GM12891 (cell line): Measurements from ENCODE around the gene HS1BP3.
A peak's percentile ranks its signal among the peaks of the same experiment; 100 is the strongest.

Experiments
- DNase-seq: peaks from one replicate; pipeline ENCODE4 v3.0.0; 2011; ENCODE audit warnings: low spot score; ENCODE audit not compliant: insufficient read length
- FAIRE-seq: peaks from 2 replicates; lab custom pipeline; 2011; peaks lifted over from hg19 to GRCh38; lab: Jason Lieb, UNC
- PAX5 ChIP-seq: IDR thresholded peaks from 2 replicates; pipeline ENCODE4 v1.6.1; 2011; ENCODE audit warnings: low read length, moderate library complexity, mild to moderate bottlenecking; ENCODE audit not compliant: insufficient read depth, severe bottlenecking
- POLR2A ChIP-seq: IDR thresholded peaks from 2 replicates; pipeline ENCODE4 v1.6.1; 2011; ENCODE audit warnings: low read depth, low read length, control low read depth
- POLR2AphosphoS5 ChIP-seq: IDR thresholded peaks from 2 replicates; pipeline ENCODE4 v1.6.1; 2011; ENCODE audit warnings: low read depth, low read length, control low read depth
- POU2F2 ChIP-seq: IDR thresholded peaks from 2 replicates; pipeline ENCODE4 v1.6.1; 2011; ENCODE audit warnings: low read depth, mild to moderate bottlenecking, control low read depth, low read length, moderate library complexity
- SPI1 ChIP-seq: IDR thresholded peaks from 2 replicates; pipeline ENCODE4 v1.6.1; 2011; ENCODE audit warnings: low read depth, low read length, control low read depth
- TAF1 ChIP-seq: IDR thresholded peaks from 2 replicates; pipeline ENCODE4 v1.6.1; 2011; ENCODE audit warnings: low read depth, low read length, control low read depth

HS1BP3 gene

DNA sequence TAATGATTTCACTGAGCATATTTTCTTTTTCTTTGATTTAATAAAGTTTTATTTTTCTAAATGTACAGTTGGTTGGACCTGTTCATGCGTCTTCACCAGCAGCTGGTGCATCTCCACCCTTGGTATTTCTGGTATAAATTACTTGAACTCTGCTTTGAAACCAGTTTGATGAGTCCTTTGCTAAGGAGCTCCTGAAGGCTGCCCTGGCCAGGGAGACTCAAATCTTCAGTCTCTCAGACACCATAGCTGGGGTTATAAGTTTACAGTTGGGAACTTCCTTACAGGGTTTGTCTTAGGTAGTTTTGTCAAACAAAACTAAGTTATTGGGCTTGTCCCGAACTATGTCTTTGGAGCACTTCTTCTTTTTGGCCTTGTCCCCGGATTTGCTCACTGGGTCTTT is 44.7 kb downstream of the HS1BP3 start:
- TF ChIP-seq POLR2AphosphoS5 (no peak), SPI1 (0 out of 2 replicates have a peak, but pooled peaks have one; percentile 1)
- FAIRE-seq (no peak), DNase-seq (no peak)

DNA sequence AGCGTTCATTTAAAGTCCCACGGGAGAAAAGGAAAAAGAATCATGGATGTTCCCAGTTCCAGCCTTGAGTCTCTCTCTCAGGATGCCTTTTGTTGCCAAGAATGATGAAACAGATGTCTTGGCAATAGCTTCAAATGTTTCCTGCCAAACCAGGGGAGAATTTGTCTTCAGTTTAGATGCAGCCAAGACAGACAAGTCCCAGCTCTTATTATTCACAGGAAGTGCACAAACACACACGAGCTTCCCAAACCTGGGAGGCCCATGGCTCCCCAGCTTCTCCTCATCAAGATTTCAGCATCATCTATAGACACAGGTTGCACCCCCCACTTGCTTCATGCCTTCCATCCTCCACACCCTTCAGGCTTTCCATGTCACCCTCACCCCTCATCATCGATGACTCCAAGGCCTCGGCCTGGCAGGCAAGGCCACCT is 45.9 kb downstream of the HS1BP3 start:
- no peak for DNase-seq
- TF ChIP-seq SPI1 (no peak), TAF1 (no peak), POLR2A (no peak), POU2F2 (no peak), POLR2AphosphoS5 (no peak), PAX5 (no peak)
- no peak for FAIRE-seq

DNA sequence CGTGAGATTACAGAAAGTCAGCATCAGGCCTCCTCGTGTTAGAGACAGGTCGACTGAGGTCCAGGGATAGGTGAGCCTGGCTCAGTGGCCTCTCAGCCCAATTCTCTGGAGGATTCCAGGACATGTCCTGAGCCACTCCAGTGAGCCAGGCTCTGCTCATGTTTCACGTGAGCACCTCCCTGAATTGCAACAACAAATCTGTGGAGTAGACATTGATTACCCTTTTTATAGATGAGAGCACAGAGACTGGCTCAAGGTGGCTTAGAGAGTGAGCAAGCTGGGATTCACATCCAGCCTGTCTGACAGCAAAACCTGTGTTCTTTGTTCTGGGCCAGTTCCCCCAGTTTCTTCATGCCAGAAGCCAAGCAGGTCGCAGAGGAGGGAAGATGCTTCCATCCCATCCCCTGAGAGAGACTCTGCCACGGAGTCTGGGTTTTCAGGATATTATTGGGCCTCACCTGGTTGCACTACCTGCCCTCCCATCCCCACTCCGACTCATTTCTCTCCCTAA is 46.4 kb downstream of the HS1BP3 start:
- no peak for FAIRE-seq
- no peak for TF ChIP-seq POLR2A
- TF ChIP-seq SPI1, result no peak
- TF ChIP-seq PAX5, result no peak
- no peak for TF ChIP-seq TAF1
- no peak for TF ChIP-seq POLR2AphosphoS5
- no peak for TF ChIP-seq POU2F2
- no peak for DNase-seq

DNA sequence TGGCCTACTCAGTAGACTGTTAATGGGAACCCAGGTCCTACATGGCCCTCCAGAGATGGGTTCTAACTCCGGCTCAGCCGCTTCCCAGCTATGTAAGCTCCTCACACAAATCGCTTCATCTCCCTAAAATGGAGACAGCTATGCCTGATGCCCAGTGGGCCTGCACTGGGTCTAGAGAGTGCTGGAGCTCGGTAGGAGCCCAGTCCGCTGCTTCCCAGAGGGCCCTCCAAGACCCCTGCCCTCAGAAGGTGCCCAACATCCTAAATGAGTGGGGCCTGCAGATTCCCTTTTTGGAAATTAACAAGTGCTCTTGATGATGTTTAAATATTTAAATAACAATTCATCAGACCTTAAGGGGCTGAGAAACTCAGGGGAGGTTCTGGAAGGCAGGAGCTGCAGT is 47.1 kb downstream of the HS1BP3 start:
- DNase-seq, result no peak
- TF ChIP-seq POLR2AphosphoS5 (no peak), PAX5 (no peak), POLR2A (no peak)
- no peak for FAIRE-seq

- DNase-seq, result no peak
- TF ChIP-seq TAF1 (no peak), POU2F2 (no peak), POLR2A (no peak), PAX5 (no peak), SPI1 (no peak), POLR2AphosphoS5 (no peak)
- FAIRE-seq, result no peak
Measured at GRCh38 chr2:20602803-20603202, 48.1 kb downstream of the HS1BP3 start.

DNA sequence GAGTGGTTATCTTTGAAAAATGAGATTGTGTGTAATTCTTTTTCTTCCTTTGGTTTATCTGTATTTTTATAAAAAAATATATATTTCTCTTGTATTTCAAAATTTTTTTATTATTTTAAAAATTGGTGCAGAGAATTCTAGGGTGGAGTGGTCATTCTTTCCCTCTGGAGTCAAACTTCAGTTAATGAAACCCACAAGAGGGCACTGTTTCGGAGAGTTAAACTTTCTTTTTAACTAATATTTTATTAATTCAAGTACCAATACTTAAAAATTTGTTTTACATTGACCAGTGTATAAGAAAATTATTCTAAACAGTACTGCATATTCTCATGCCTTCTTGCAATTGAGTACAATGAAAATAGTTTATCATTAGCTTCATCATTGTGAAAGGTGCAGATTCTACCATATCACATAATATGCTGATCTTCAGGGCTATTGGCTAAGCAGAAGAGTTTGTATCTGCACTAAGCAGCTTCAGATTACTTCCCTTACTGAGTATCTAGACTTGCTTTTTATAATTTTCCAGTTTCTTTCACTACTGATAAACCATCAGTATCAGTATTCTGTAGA is 50.1 kb downstream of the HS1BP3 start:
- FAIRE-seq (no peak), DNase-seq (no peak)
- TF ChIP-seq POU2F2 (no peak), POLR2AphosphoS5 (no peak), PAX5 (no peak), SPI1 (no peak), POLR2A (no peak), TAF1 (no peak)

- DNase-seq (no peak), FAIRE-seq (no peak)
- no peak for TF ChIP-seq SPI1
- no peak for TF ChIP-seq POU2F2
- no peak for TF ChIP-seq POLR2A
- no peak for TF ChIP-seq TAF1
- no peak for TF ChIP-seq PAX5
- no peak for TF ChIP-seq POLR2AphosphoS5
Measured at GRCh38 chr2:20599861-20600461, 50.9 kb downstream of the HS1BP3 start.

GRCh38 chr2:20599001-20599600 is 51.8 kb downstream of the HS1BP3 start:
- no peak for TF ChIP-seq SPI1
- TF ChIP-seq PAX5, result no peak
- TF ChIP-seq POLR2A, result no peak
- TF ChIP-seq TAF1, result no peak
- no peak for TF ChIP-seq POU2F2
- TF ChIP-seq POLR2AphosphoS5, result no peak
- no peak for DNase-seq
- FAIRE-seq, result no peak

- DNase-seq (no peak), FAIRE-seq (no peak)
- no peak for TF ChIP-seq PAX5
- TF ChIP-seq TAF1, result no peak
- TF ChIP-seq POU2F2, result no peak
- no peak for TF ChIP-seq POLR2AphosphoS5
- TF ChIP-seq SPI1, result no peak
- no peak for TF ChIP-seq POLR2A
Measured at GRCh38 chr2:20597860-20598183, 53.1 kb downstream of the HS1BP3 start.
